GM19025 (cell line): ENCODE data around the gene S100A9.
"Not testable (repeated sequence)": the region's sequence is repeated elsewhere in the genome, so short reads cannot be mapped to it uniquely, and the experiment has no call there.

Experiments
- ATAC-seq: cut with Tn5 transposase; IDR thresholded peaks from one replicate; pipeline ENCODE4 v1.9.1; 2021; ENCODE audit warnings: mild to moderate bottlenecking, low read depth, moderate library complexity; ENCODE audit not compliant: unreplicated experiment

Gene S100A9

DNA sequence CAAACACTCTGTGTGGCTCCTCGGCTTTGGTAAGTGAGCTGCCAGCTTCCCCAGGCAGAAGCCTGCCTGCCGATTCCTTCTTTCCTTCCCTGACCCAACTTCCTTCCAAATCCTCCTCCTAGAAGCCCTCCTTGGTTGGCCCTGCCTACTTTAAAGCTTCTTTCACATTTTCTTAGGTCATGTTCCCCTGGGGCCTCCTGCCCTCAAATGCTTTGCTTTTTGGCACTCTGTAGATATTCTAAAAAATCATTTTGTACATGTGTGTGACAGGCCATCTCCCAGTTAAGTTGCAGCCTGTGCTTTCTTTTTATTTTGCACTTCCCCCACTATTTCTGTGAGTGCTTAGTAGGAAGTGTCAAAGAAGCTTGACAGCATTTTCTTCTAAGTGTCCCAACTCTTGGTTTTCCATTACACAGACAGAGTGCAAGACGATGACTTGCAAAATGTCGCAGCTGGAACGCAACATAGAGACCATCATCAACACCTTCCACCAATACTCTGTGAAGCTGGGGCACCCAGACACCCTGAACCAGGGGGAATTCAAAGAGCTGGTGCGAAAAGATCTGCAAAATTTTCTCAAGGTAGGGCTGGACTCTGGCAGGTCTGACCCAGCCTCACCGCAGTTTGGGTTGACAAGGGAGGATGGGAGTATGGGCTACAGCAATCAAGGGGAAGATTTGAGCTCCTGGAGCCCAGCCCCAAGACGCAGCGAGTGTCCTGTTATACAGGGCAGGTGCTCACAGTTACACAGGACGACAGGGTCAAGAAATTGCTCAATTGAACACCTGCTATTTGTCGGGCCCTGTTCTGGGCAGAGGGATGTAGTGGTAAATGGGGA, at the start of gene S100A9:
TSS of gene S100A9 (plus strand) at position 2 of the 838 bp plus-strand sequence. CDS start at position 432, 430 bp downstream.
- ATAC-seq: no peak

DNA sequence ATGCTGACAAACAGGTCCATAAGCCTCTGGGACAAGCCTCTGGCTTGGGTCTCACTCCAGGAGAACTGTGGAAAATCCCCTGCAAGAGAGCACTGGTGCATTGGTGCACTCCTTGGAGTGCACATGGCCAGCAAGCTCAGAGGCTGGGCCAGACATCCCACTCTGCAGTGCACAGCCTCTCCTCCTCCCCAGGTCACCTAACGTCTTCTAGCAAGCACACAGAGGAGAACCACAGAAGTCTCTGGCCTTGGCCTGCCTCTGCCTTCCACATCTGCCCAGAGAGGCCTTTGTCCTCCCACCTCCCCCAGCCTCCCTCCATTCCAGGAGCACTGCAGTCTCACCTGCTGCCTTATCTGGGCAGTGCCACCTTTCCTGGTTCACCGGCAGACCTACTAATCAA, 49.1 kb upstream of the S100A9 start:
- no peak for ATAC-seq

GRCh38 chr1:153309441-153309840, 48.2 kb upstream of the S100A9 start:
- ATAC-seq: no peak

GRCh38 chr1:153310526-153310925, 47.1 kb upstream of the S100A9 start:
- ATAC-seq: no peak

DNA sequence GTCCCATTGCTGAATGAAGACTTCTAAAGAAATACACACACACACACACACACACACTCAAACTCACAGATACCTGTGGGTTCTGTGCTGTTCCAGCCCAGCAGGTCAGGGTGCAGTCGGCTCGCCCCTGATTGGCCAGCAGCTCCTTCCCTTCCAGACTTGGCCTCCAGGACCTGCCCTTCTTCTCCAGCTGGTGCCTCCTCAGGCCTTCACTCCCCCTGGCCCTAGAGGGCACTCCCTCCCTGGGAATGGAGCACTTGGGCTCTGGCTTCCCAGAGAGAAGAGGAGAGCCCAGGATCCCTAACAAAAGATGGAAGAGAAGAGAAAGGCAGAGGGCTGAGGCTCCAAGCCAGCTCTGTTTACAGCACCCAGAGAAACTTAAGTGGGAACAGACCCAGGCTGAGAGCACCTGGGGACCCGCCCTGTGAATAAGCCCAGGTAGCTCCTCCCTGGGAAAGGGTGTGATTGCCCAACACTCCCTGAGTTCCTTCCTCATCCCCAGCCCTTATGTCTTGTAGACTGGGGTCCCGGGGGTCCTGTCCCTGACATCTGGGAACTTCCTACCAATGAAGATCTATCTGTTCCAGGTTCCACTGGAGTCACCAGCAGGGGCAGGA, 45.0 kb upstream of the S100A9 start, which contains the start of gene PGLYRP3:
TSS of gene PGLYRP3 (minus strand) at position 383 of the 617 bp plus-strand sequence. CDS start 2,287 bp downstream, outside the sequence.
- ATAC-seq: no peak

DNA sequence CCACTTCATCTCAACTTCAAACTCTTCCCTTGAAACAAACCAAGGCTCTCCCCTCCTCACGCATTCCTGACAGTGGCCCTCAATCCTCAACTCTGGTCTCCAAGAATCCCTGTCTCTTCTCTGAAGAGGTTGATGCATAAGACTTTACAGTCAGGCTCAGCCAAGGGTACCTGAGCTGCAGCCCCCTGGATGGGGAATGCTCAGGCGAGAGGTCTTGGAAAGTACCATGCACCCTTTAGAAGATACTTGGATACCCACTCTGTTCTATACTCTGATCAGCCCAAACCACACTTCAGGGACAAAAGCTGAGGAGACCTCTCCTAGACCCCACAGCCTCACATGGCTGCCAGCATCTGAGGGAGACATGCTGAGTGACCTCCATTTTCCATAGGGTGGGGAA, 44.4 kb upstream of the S100A9 start:
- no peak for ATAC-seq

GRCh38 chr1:153314388-153314787, 43.3 kb upstream of the S100A9 start:
- not testable (repeated sequence) for ATAC-seq

DNA sequence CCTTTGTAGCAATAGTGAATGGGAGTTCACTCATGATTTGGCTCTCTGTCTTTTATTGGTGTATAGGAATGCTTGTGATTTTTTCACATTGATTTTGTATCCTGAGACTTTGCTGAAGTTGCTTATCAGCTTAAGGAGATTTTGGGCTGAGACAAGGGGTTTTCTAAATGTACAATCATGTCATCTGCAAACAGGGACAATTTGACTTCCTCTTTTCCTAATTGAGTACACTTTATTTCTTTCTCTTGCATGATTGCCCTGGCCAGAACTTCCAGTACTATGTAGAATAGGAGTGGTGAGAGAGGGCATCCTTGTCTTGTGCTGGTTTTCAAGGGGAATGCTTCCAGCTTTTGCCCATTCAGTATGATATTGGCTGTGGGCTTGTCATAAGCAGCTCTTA, 41.6 kb upstream of the S100A9 start:
- ATAC-seq: not testable (repeated sequence)

GRCh38 chr1:153318145-153318544, 39.5 kb upstream of the S100A9 start:
- ATAC-seq: not testable (repeated sequence)

- ATAC-seq: no peak
Observed at GRCh38 chr1:153322568-153322967, 35.1 kb upstream of the S100A9 start.

DNA sequence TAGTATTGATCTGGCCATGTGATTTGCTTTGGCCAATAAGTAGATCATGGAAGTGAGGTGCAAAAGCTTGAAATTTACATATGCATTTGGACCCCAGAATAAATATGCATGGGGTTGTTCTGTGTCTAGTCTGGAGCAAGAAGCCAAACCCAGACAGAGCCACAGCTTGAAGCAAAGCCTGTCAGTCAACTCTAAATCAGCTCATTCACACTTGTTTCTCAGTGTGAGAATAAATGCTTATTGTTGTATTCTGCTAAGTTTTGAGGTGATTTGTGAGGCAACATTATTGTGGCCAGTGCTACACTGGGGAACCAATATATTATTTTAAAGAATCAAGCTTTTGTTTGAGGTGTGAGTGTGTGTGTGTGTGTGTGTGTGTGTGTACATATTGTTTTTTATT, 32.7 kb upstream of the S100A9 start:
- no peak for ATAC-seq

DNA sequence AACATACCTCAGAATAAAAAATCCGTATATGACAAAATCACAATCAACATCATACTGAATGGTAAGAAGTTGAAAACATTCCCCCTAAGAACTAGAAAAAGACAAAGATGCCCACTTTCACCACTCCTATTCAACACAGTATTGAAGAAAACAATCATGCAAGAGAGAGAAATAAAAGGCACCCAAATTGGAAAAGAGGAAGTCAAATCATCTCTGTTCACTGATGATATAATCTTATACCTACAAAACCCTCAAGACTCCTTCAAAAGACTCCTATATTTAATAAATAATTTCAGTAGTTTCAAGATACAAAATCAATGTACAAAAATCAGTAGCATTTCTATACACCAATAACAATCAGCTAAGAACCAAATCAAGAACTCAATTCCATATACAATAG, 23.8 kb upstream of the S100A9 start:
- ATAC-seq: no peak

DNA sequence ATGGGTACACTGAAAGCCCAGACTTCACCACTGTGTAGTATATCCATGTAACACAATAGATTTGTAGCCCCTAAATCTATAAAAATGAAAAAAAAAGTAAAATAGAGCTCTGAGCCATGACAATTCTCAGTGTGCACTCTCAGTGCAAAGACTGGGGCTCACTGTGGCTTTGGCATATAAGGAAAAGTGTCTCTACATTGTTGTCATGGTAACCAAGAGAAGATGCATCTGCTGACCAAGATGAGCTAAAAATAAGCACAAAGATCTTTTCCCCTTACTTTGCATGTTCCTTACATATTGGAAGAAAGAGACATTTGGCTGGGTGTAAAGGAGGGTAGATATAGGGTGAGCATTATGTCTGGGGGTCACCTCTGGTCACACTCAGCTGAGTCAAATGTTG, 21.0 kb upstream of the S100A9 start:
- ATAC-seq: no peak

DNA sequence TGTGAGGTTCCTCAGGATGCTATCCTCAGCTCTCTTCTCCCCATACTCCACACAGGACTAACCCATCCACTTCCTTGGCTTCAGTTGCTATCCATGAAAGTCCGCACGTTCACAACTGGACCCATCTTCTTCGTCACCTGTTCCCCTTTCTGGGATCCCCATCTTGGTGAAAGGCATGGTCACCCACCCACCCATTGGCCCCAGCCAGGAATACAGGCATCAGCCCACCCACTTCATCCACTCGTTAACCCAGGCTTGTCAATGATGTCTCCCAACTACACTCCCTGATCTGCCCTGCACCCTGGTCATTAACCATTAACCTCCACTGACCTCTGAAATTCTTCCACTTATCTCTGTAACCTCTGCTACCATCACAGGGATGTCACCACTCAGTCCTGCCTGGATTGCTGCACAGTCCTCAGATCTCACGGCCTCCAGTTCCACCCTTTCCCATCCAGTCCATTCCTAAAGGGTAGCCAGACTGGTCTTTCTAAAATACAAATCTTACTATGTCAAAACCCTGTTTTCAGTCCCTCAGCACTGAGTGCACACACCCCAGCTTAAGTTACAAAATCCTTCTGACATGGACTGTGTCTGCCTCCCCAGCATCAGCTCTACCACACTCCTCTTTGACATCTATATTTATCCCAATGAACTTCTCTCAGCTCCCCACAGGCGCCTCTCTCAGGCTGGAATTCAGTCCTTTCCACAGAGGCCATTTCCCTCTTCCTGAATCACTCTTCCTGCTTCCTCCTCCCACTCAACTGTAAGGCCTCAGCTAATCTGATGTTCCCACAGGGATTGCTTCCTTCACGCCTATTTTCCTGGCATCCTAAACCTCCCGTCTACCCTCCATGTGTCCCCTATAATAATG, 19.4 kb upstream of the S100A9 start:
- no peak for ATAC-seq

- no peak for ATAC-seq
Observed at GRCh38 chr1:153339802-153340201, 17.9 kb upstream of the S100A9 start.

- ATAC-seq: no peak
Observed at GRCh38 chr1:153340356-153340755, 17.3 kb upstream of the S100A9 start.

DNA sequence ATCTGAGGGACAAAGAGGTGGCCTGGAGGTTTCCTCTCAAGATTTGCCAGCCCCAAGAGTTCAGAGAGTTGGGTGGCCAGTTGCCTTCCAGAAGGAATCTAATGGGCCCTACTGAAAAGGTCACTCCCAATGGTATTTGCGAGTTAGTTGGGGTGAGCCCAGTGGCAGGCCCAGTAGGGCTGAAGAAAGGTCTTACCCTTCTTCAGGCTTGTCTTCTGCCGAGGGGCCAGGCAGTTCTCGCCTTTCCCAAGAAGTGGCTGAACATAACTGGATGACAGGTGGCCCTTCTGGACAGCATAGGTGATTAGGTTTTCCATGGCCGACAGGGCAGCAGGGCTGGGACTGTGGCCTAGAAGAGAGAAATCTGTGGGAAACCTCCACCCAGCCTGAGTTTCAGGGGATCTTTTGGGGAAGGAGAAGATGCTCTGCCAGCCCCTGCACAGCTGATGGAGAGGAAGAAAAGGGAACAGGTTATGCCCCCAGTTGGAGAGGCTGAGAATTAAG, 16.2 kb upstream of the S100A9 start:
- ATAC-seq: no peak

DNA sequence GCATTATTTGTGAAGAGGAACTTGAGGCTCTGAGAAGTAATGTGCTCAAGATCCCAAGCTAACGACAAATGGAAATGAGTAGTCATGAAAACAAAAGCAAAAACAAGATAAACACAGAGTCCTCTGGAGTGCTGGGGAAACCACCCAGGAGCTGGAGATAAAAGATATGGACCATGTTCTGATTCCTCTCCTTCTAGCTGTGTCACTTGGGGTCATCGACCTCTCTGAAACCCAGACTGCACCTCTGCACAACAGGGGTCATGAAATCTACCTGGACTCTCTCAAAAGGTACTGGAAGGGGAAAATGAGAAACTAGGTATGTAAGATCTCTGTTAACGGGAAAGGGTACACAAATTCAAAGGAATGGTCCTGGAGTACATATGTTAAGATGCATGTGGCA, 15.5 kb upstream of the S100A9 start:
- no peak for ATAC-seq

GRCh38 chr1:153343040-153343681, 14.5 kb upstream of the S100A9 start:
- no peak for ATAC-seq
